Measurements from ENCODE around the gene GJA3. TPM values are rescaled to one million over a fixed set of nuclear protein-coding genes. Genes with fewer than 3 reads are reported as not detected.

Gene GJA3
- total RNA-seq, 4 donors from 2014 or later: not detected

GRCh38 chr13:20177049-20177831, 16.4 kb upstream of the GJA3 start:
- TF ChIP-seq CTCF (IDR thresholded peaks at IDR 0.05; ENCODE audit: low read depth): no peak

- TF ChIP-seq CTCF (IDR thresholded peaks at IDR 0.05; ENCODE audit: low read depth): no peak
These were observed 15.2 kb upstream of the GJA3 start for GRCh38 chr13:20175907-20176652.

- TF ChIP-seq CTCF (IDR thresholded peaks at IDR 0.05; ENCODE audit: low read depth): no peak
These were observed 14.5 kb upstream of the GJA3 start for GRCh38 chr13:20175406-20175794.

- no peak for TF ChIP-seq CTCF (IDR thresholded peaks at IDR 0.05; ENCODE audit: low read depth)
These were observed 14.0 kb upstream of the GJA3 start for GRCh38 chr13:20174656-20175405.

GRCh38 chr13:20173116-20173746, 12.4 kb upstream of the GJA3 start:
- TF ChIP-seq CTCF (IDR thresholded peaks at IDR 0.05; ENCODE audit: low read depth): no peak

GRCh38 chr13:20171364-20171763, 10.5 kb upstream of the GJA3 start:
- no peak for TF ChIP-seq CTCF (IDR thresholded peaks at IDR 0.05; ENCODE audit: low read depth)

Measured in subcutaneous adipose tissue (tissue), 4 donors.